ENCODE results near the gene PDE6B. TPM values are rescaled to one million over a fixed set of nuclear protein-coding genes. Genes with fewer than 3 reads are reported as not detected.

Gene PDE6B
- total and polyA plus RNA-seq, 2 experiments from 2014 or later = 17.3 to 26.1 TPM

DNA sequence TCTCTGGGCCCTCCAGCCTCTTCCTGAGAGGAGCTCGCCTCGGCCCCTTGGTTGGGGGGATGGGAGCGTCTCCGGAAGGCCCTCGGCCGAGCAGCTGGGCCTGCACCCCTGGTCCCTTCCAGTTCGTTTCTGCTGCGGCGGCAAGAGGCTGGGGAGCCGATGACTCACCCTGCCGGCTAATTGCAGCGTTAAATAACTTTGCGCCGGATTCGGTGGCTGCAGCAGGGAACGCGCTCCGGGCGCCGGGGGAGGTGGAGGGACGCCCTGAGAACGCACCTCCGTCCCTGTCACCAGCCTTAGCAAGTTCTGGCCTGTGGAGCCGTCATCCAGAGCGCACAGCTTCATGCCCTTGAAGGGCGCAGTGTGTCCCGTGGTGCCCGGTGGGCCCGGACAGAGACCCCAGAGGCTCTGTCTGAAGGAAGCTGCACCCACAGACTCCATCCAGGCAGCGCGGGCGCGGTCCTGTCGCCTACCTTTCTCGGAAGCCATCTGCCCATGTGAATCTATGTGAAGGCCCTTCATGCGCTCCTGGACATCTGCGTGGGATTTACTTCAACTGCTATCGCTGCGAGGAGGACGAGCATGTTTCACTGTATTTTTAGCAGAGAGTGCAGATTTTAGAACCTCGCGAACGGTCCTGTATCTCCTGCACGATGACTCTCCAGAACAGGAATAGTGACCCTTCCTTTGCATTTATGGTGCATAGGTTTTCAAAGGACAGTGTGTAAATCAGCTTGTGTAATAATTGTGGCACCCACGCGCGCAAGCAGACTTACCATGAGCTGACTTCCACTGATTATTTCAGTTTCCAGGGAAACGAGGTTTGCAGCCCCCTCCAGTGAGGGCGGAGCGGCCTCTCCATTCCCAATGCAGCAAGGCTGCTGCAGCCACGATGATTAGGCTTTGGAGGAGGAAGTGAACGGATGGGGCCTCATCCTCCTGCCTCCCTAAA, 47.6 kb upstream of the PDE6B start:
- peaks cover 73% of the 10 kb centered on the region for H3K27me3 ChIP-seq

DNA sequence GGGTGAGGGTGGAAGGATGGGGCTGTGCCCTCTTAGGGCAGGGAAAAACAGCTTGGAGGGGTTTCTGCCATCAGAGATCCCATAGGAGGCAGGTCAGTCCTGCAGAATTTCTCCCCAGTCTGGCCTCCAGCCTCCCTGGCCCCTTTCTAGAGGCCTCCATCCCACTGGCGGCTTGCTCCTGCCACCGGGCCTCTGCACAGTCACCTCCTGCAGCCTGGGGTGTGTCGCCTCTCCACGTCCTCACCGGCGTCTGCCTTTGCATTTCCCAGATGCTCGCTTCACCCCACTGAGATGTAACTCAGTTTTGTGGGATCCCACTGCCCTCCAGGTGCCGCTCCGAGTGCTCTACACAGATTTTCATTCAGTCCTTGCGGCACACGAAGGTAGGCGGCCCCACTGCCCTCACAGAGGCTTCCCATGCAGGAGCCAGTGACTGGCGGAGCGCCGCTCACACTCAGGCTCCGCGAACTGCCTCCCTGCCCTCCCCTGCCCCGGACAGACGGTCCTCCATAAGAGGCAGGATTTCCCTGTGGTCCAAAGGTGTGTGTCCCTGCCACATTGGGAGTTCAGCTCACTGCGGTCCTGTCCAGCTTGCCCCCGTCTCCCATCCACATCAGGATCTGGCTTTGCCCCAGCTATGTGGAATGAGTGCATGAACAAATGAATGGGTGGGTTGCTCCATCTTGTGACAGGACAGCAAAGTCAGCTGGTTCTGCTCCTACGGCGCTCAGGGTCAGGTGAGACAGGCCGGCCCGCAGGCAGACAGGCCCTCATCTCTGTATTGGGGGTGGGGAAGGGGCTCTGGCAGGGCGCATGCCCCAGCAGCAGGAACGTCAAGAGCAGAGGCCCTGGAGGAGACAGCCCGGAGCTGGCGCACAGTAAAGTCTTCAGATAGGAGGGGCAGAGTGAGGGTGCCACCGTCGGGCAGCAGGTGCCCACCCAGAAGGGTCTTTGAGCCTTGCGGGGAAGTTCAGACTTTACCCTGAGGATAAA, 46.6 kb upstream of the PDE6B start:
- Histone ChIP-seq H3K4me2 (no peak overlapping the region), H3K4me3 (no peak overlapping the region), H4K20me1 (ENCODE audit: insufficient read depth, poor library complexity, severe bottlenecking) (no peaks in the 10 kb centered on the region), H2AFZ (no peak overlapping the region), H3K36me3 (replicated peaks; ENCODE audit: insufficient read depth, low read depth) (no peaks in the 10 kb centered on the region), H3K79me2 (no peaks in the 10 kb centered on the region), H3K4me1 (ENCODE audit: insufficient read depth) (no peaks in the 10 kb centered on the region), H3K9me2 (replicated peaks; ENCODE audit: insufficient read depth) (no peaks in the 10 kb centered on the region), H3K9me3 (ENCODE audit: low read depth) (no peaks in the 10 kb centered on the region), H3K27ac (no peak overlapping the region), H3K27me3 (peaks cover 63% of the 10 kb centered on the region)
- 62% methylated on average over 32 of the region's 32 CpGs for WGBS (ENCODE audit: low lambda C conversion rate, missing lambda C conversion rate)
- TF ChIP-seq EZH2 (IDR thresholded peaks at IDR 0.05; ENCODE audit: borderline replicate concordance) (no peak), EZH2phosphoT487 (IDR thresholded peaks at IDR 0.05; ENCODE audit: low read depth, severe bottlenecking, unreplicated experiment) (no peak)
- TF ChIP-seq, protein P1, sequence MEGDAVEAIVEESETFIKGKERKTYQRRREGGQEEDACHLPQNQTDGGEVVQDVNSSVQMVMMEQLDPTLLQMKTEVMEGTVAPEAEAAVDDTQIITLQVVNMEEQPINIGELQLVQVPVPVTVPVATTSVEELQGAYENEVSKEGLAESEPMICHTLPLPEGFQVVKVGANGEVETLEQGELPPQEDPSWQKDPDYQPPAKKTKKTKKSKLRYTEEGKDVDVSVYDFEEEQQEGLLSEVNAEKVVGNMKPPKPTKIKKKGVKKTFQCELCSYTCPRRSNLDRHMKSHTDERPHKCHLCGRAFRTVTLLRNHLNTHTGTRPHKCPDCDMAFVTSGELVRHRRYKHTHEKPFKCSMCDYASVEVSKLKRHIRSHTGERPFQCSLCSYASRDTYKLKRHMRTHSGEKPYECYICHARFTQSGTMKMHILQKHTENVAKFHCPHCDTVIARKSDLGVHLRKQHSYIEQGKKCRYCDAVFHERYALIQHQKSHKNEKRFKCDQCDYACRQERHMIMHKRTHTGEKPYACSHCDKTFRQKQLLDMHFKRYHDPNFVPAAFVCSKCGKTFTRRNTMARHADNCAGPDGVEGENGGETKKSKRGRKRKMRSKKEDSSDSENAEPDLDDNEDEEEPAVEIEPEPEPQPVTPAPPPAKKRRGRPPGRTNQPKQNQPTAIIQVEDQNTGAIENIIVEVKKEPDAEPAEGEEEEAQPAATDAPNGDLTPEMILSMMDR (IDR thresholded peaks at IDR 0.05; ENCODE audit: poor library complexity) = no peak
- DNase-seq (ENCODE audit: low spot score) = no peak

More for the DNA sequence above, 47.6 kb upstream of the PDE6B start:
- H3K79me2 ChIP-seq = no peaks in the 10 kb centered on the region
- H2AFZ ChIP-seq = no peak overlapping the region
- peak overlapping the region; percentile 63 for H3K4me2 ChIP-seq
- H3K9me3 ChIP-seq (ENCODE audit: low read depth) = no peaks in the 10 kb centered on the region
- H3K4me1 ChIP-seq (ENCODE audit: insufficient read depth) = no peaks in the 10 kb centered on the region
- H3K4me3 ChIP-seq = no peak overlapping the region
- TF ChIP-seq, protein P1 (IDR thresholded peaks at IDR 0.05; ENCODE audit: poor library complexity) = no peak
- TF ChIP-seq EZH2 (IDR thresholded peaks at IDR 0.05; ENCODE audit: borderline replicate concordance) (no peak), EZH2phosphoT487 (IDR thresholded peaks at IDR 0.05; ENCODE audit: low read depth, severe bottlenecking, unreplicated experiment) (no peak)
- no peaks in the 10 kb centered on the region for H4K20me1 ChIP-seq (ENCODE audit: insufficient read depth, poor library complexity, severe bottlenecking)
- WGBS (ENCODE audit: low lambda C conversion rate, missing lambda C conversion rate) = 10% methylated on average over 49 of the region's 52 CpGs
- H3K9me2 ChIP-seq (replicated peaks; ENCODE audit: insufficient read depth) = no peaks in the 10 kb centered on the region
- DNase-seq (ENCODE audit: low spot score) = peak; percentile 57
- H3K36me3 ChIP-seq (replicated peaks; ENCODE audit: insufficient read depth, low read depth) = no peaks in the 10 kb centered on the region
- H3K27ac ChIP-seq = no peak overlapping the region

DNA sequence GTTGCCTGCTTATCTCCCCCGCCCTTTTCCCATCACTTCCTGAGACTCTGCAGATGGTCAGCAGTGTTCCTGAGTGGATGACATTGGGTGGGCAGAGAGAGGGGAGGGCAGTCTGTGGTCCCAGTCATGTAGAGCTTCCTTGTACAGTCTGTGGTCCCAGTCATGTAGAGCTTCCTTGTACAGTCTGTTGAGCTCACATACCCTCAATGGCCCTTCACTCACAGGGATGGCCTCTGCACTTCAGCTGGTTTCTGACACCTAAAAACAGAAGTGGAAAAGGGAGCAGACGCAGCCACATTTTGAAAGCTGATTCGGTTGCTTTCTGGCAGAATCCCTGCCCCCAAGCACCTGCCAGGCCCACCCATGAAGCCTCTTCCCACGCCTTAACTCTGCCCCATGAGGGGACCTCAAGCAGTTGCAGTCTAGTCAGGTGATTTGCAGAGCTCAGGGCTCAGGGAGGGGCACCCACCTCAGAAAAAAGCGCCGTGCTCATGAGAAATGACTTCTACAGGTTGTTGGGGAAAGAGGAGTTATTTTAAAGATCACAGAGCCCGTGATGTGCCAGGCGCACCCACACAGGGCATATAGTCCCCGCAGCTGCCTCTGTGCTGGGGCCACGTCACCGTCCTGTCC, 45.7 kb upstream of the PDE6B start:
- no peak for TF ChIP-seq EZH2phosphoT487 (IDR thresholded peaks at IDR 0.05; ENCODE audit: low read depth, severe bottlenecking, unreplicated experiment)
- TF ChIP-seq, protein P1 (IDR thresholded peaks at IDR 0.05; ENCODE audit: poor library complexity) = no peak
- TF ChIP-seq EZH2 (IDR thresholded peaks at IDR 0.05; ENCODE audit: borderline replicate concordance) = no peak
- no peak overlapping the region for H3K27ac ChIP-seq
- H3K4me1 ChIP-seq (ENCODE audit: insufficient read depth) = no peaks in the 10 kb centered on the region
- no peaks in the 10 kb centered on the region for H4K20me1 ChIP-seq (ENCODE audit: insufficient read depth, poor library complexity, severe bottlenecking)
- H3K9me2 ChIP-seq (replicated peaks; ENCODE audit: insufficient read depth) = no peaks in the 10 kb centered on the region
- H3K27me3 ChIP-seq = peaks cover 54% of the 10 kb centered on the region
- H3K79me2 ChIP-seq = no peaks in the 10 kb centered on the region
- 64% methylated on average over 11 of the region's 11 CpGs for WGBS (ENCODE audit: low lambda C conversion rate, missing lambda C conversion rate)
- H3K4me2 ChIP-seq = no peak overlapping the region
- no peaks in the 10 kb centered on the region for H3K9me3 ChIP-seq (ENCODE audit: low read depth)
- DNase-seq (ENCODE audit: low spot score) = no peak
- H3K36me3 ChIP-seq (replicated peaks; ENCODE audit: insufficient read depth, low read depth) = no peaks in the 10 kb centered on the region
- no peak overlapping the region for H3K4me3 ChIP-seq
- H2AFZ ChIP-seq = no peak overlapping the region
